ENCODE data around the gene CEP20. TPM values are rescaled to one million over a fixed set of nuclear protein-coding genes. Genes with fewer than 3 reads are reported as not detected.

The CEP20 gene
- total and polyA plus RNA-seq, 2 of the 8 experiments (the other 6 are each of a cell fraction or from before 2014, with no cell fraction given): 16.2 to 49.0 TPM

DNA sequence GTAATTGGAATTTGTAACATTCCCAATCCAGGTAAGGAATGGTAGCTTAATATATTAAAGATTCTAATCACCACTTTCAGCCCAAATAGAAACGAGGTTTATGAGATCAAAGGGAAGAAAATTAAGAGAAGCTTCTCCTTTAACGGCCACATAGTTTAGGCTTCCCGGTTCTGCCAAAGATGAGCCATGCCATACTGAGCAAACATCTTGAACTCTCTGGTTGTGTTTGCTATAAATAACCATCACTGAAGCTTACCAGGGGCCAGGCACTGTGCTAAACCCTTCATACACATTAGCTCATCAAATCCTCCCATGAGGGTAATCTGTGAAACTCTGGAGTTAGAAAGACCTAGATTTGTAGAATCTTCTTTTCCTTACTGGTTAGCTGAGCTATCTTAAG, 34.3 kb downstream of the CEP20 start:
- H3K14ac ChIP-seq (ENCODE audit: insufficient read length): no peak overlapping the region
- no peak overlapping the region for H3K9ac ChIP-seq (replicated peaks in 1 of 4; ENCODE audit: extremely low read depth in 1 of 4, low read depth in 3 of 4, low read length in 3 of 4)
- H4K5ac ChIP-seq (ENCODE audit: insufficient read length, low read depth, low read length): no peak overlapping the region
- ChIA-PET CTCF (ENCODE audit: partially characterized antibody) (interaction anchor here (0.8 kb wide), 1 partner anchor 76 kb away, joined by 3 read pairs; no protein-coding TSS in a partner anchor), POLR2A (ENCODE audit: partially characterized antibody) (interaction anchor here (0.7 to 1.2 kb wide), 2 partner anchors 74 to 76 kb away, joined by 3 read pairs; no protein-coding TSS in a partner anchor)
- 92% methylated on average over 3 of the region's 3 CpGs; no CpG with 5 or more reads in 1 of the 2 experiments for WGBS, 2 experiments (ENCODE audit: extremely low coverage in 1 of 2, insufficient coverage in 1 of 2, insufficient read length in 1 of 2, insufficient replicate concordance in 2 of 2, low coverage in 1 of 2, low lambda C conversion rate in 2 of 2, missing lambda C conversion rate in 1 of 2)
- H3K79me2 ChIP-seq (ENCODE audit: control insufficient read depth in 1 of 2, insufficient read depth in 2 of 2, low read length in 2 of 2): no peaks in the 10 kb centered on the region
- no peak overlapping the region for H2AFZ ChIP-seq (ENCODE audit: low read length)
- no peak overlapping the region for H3K4ac ChIP-seq (replicated peaks; ENCODE audit: insufficient read length, low read depth, low read length)
- no peak for FAIRE-seq
- no peak for DNase-seq (ENCODE audit: low read depth in 1 of 2, low spot score in 2 of 2)
- no peaks in the 10 kb centered on the region for H4K20me1 ChIP-seq (replicated peaks in 1 of 2; ENCODE audit: control insufficient read depth in 1 of 2, insufficient read depth in 2 of 2, low read length in 2 of 2)
- H3K27me3 ChIP-seq (replicated peaks in 1 of 4; ENCODE audit: control insufficient read depth in 3 of 4, extremely low read depth in 1 of 4, insufficient read depth in 3 of 4, low read length in 3 of 4): peaks cover 4 to 42% (median 31%) of the 10 kb centered on the region in 4 experiments
- no peaks in the 10 kb centered on the region; a peak in 2 of 7 replicates for H3K4me1 ChIP-seq (replicated peaks in 1 of 4; ENCODE audit: control insufficient read depth in 3 of 4, insufficient read depth in 4 of 4, low read length in 3 of 4)
- H3K4me3 ChIP-seq (ENCODE audit: extremely low read depth in 1 of 4, insufficient read depth in 2 of 4, low read depth in 3 of 4, low read length in 4 of 4): no peak overlapping the region
- H4K91ac ChIP-seq (replicated peaks; ENCODE audit: insufficient read length, low read length): no peak overlapping the region
- H2AK5ac ChIP-seq (ENCODE audit: low read depth, low read length): no peak overlapping the region
- H3K36me3 ChIP-seq (ENCODE audit: control insufficient read depth in 2 of 4, insufficient read depth in 4 of 4, low read length in 3 of 4): no peaks in the 10 kb centered on the region
- H3K79me1 ChIP-seq (ENCODE audit: low read depth, low read length): no peaks in the 10 kb centered on the region
- no peaks in the 10 kb centered on the region for H3K9me3 ChIP-seq (ENCODE audit: insufficient read depth in 2 of 2, low read depth in 1 of 2, low read length in 1 of 2)
- H2BK20ac ChIP-seq (ENCODE audit: low read length): no peak overlapping the region
- H2BK120ac ChIP-seq (replicated peaks; ENCODE audit: low read depth, low read length): no peak overlapping the region
- H3K23ac ChIP-seq (ENCODE audit: insufficient read length): no peak overlapping the region
- no peak overlapping the region for H2BK12ac ChIP-seq (ENCODE audit: low read depth, low read length)
- peaks cover 12% of the 10 kb centered on the region for H3K23me2 ChIP-seq (ENCODE audit: low read depth, low read length)
- no peak overlapping the region for H3K56ac ChIP-seq (replicated peaks; ENCODE audit: insufficient read length, low read depth, low read length)
- H4K8ac ChIP-seq (ENCODE audit: extremely low read depth, insufficient read depth, low read length): no peak overlapping the region
- H3K27ac ChIP-seq (ENCODE audit: low read depth, low read length): no peak overlapping the region
- H3K18ac ChIP-seq (ENCODE audit: extremely low read depth, low read length): no peak overlapping the region
- no peak overlapping the region for H2BK15ac ChIP-seq (ENCODE audit: low read length)
- no peak overlapping the region for H2BK5ac ChIP-seq (ENCODE audit: low read depth, low read length)
- no peak overlapping the region for H3K4me2 ChIP-seq (ENCODE audit: insufficient read depth in 1 of 2, low read depth in 2 of 2, low read length in 2 of 2)
- no peak for TF ChIP-seq EGR1 (IDR thresholded peaks at IDR 0.05; ENCODE audit: borderline replicate concordance, low read depth, low read length)
- no peak for TF ChIP-seq SP4 (IDR thresholded peaks at IDR 0.05; ENCODE audit: low read length)
- TF ChIP-seq JUN (IDR thresholded peaks at IDR 0.05; ENCODE audit: low read depth, low read length): no peak
- TF ChIP-seq EZH2 (IDR thresholded peaks at IDR 0.05; ENCODE audit: low read depth, low read length, severe bottlenecking): no peak
- TF ChIP-seq ATF2 (IDR thresholded peaks at IDR 0.05; ENCODE audit: low read length): no peak
- no peak for TF ChIP-seq TEAD4 (IDR thresholded peaks at IDR 0.05; ENCODE audit: low read depth, low read length)
- TF ChIP-seq RNF2 (IDR thresholded peaks at IDR 0.05; ENCODE audit: borderline replicate concordance, low read depth, low read length, missing control alignments, poor library complexity, severe bottlenecking): no peak
- TF ChIP-seq HDAC6 (IDR thresholded peaks at IDR 0.05; ENCODE audit: low read depth, low read length): no peak
